HG02678 (cell line): ENCODE measurements around the gene TSHZ3.

Experiments used
- ATAC-seq: cut with Tn5 transposase; IDR thresholded peaks from one replicate; pipeline ENCODE4 v1.9.1; 2021; ENCODE audit warnings: mild to moderate bottlenecking, moderate library complexity; ENCODE audit not compliant: unreplicated experiment

TSHZ3 gene

DNA sequence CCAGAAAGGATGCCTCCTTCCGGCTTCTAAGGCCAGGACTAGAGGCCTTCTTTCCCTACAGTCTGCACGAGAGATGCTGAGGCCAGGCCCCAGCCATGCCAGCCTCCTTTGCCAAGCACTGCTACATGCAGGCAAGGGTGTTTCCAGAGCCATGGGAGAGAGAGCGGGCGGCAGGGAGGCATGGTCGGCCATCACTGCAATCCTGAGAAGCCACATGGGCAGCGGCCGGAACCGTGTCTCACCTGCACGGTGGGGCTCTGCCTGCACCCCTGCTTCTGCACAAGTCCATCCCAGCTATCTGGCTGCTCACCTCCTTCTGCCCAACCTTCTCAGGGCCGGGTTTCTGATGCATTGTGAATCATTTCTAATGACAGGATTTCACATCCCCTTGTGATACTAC is 35.1 kb downstream of the TSHZ3 start:
- no peak for ATAC-seq

- no peak for ATAC-seq
Measured at GRCh38 chr19:31313291-31314030, 35.8 kb downstream of the TSHZ3 start.

- ATAC-seq, result no peak
Measured at GRCh38 chr19:31312677-31313244, 36.5 kb downstream of the TSHZ3 start.

DNA sequence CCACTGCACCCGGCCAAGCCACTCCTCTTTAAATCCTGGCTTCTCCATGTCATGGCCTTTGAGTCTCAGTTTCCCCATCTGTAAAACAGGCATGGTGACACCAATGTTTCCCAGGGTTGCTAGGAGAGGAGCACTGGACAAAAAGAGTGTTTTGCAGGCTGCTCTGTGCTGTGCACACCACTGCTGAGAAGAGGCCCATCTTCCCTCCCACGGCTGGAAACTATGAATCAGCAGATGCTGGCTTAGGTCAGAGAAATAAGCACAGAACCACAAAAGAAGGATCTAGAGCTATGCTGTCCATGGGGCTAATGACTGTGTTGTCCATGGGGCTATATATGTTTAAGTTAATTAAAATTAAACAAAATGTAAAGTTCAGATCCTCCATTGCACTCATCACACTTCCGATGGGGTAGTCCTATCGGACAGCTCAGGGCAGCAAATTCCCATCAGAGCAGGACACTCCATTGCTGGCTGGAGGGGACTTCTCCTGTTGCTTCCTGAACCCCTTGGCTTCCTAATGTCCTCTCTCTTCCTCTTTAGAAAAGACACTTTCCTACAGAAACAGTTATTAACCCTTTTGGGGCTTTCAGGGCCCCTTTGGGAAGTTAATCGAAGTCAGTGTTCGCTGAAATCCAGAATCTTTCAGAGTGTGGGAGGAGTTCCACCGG is 37.1 kb downstream of the TSHZ3 start:
- ATAC-seq, result no peak

DNA sequence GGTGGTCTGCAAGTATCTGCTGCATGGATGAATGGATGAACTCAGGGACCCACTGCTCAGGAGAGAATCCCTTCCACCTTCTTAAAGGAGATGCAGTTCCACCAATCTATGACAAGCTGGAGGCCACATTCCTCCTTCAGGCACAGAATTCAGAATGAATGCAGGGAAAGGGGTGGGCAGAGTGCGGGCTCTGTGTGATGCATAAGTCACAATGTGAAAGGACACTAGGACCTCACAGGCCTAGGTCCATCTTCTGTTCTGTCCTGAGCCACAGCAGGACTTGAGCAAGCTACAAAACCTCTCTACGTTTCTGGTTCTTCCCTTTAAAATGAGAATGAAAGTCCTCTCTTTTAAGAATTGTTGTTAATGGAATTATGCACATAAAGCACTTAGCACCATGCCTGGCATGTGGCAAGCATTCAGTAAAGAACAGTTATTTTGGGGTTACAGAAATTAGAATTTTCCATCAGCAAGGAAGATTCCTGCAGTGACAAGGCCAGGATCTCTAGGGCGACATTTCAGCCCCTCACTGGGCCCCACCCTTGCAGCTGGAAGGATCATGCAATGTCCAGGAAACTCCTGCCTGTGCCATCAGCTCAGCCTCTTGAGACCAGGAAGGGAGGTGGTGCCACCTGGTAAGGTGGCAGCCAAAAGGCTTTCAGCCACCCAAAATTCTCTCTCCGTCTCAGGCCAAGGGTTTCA is 38.7 kb downstream of the TSHZ3 start:
- no peak for ATAC-seq

DNA sequence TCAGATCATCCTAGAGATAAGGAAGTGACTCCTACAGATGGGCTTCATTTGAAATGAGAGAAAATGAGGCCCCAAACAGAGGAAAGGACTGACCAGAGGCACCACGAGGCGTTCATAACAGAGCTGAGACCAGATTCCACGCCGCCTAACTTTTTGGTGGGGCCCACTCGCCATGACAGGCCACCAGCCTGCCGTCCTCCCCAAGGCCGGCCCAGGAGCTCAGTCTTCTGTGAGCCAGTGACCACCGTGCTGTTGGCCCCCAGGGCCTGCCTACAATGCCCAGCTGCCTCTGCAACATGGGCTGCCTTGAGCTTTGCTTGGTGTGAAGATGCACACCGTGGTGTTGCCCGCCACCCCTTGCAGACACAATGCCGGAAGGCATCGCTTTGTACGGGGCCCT is 40.5 kb downstream of the TSHZ3 start:
- no peak for ATAC-seq

GRCh38 chr19:31307071-31307669 is 42.1 kb downstream of the TSHZ3 start:
- ATAC-seq, result no peak

DNA sequence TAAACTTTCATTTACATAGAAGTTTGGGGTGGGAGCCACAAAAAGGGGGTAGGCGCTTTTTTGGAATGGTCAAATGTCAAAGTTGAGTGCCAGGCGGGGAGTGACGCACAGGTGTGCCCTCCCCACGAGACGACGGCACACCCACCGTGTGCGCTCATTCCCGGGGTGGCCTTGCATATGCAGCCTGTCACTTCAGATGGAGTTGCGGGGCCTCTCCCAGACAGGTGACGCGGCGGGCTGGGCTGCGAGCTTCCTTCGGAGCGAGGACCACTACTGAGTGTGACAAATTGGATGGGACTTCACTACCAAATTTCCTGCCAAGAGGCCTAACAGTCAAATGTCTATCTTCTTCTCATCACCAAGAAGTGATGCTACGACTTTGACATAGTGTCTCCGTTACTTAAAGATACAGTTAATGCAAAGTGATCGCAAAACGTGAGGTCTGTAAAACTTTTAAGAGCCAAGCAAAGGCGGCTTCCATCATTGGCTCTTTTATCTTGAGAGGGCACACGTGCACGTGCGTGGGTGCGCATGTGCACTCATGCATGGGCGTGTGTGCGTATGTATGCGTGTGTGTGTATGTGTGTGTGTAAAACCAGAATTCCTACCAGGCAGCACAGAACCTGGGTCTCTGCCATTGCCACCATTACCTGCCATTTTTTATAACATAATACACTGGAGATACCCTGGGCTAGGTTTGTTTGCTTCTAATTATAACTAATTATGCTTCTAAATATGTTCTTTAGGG is 43.1 kb downstream of the TSHZ3 start:
- ATAC-seq, result no peak

GRCh38 chr19:31304831-31305312 is 44.4 kb downstream of the TSHZ3 start:
- ATAC-seq, result no peak

DNA sequence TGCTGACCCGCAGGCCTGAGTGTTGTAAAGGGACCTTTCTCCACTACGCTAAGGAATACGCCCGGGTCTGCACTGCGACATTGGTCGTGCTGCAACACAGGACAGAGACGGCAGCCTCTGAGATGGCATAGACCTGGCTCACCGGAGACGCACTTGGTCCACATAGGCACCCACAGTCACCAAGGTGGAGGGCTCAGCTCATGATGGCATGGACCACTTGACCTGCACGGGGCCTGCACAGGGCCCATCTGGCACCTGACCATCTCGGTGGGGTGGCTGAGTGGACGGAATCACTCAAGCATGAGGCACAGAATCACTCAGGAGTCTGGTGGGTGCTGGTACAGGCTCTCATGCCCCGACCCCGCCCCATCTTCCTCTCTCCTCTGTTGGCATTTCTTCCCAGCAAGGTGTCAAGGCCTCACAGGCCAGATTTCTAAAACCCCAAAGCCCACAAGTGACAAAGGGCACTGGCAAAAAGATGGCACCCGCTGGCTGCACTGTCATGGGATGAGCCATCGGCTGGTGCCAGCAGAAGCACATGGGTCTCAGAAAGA is 45.9 kb downstream of the TSHZ3 start:
- ATAC-seq, result no peak

GRCh38 chr19:31301306-31301980 is 47.8 kb downstream of the TSHZ3 start:
- ATAC-seq, result no peak

- no peak for ATAC-seq
Measured at GRCh38 chr19:31300422-31300821, 48.8 kb downstream of the TSHZ3 start.

- ATAC-seq, result no peak
Measured at GRCh38 chr19:31299665-31300064, 49.6 kb downstream of the TSHZ3 start.

DNA sequence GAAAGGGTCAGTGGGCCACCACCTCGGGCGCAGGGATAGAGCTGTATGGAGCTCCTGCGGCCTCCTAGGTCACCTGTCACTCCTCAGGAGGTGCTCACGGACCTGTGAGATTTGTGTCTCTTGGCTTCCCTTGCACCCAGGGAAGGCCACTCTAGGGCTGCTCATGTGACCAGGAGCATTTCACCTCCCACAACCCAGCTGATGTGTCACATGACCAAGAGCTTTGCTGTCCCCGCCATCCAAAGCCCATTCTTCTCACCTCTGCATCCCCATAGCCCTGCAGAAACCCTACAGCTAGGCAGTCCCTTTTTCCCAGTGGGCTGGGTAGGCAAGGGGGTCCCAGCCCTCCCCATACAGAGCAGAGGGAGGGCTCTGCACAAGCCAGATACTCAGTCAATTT is 51.2 kb downstream of the TSHZ3 start:
- ATAC-seq, result no peak

DNA sequence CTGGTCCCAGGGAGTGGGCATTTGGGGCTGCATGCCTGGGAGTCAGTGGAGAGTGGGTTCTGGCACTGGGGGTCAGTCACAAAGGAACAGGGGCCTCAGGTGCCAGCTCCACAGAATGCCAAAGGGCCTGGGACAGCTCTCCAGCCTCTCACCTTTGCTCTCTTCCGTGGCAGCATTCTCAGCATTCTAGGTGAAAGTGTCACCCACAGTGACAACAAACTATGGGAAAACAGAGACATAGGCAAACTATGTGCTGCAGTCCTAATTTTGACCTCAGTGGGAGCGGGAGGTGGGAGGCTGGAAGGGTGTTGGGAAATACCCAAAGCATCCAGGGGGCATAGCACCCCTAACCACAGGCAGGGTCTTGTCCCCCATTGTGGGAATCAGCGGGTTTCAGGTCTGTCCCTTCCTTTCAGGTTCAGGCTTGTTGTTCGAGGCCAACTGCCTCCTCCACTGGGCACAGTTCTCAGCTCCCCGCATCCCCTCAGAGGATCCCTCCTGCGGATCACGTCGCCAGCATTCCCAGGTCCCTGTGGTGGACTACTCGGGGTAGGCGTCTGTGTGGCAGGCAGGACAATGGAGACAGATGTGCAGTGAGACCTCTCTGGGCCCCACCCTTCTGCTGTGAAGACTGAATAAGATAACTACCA is 52.4 kb downstream of the TSHZ3 start:
- no peak for ATAC-seq

- no peak for ATAC-seq
Measured at GRCh38 chr19:31294189-31294588, 55.0 kb downstream of the TSHZ3 start.

GRCh38 chr19:31292639-31293185 is 56.5 kb downstream of the TSHZ3 start:
- no peak for ATAC-seq

- no peak for ATAC-seq
Measured at GRCh38 chr19:31290931-31291590, 58.2 kb downstream of the TSHZ3 start.
